GM12878 (cell line): ENCODE data around the gene SNRPB2. TPM values are rescaled to one million over a fixed set of nuclear protein-coding genes. Genes with fewer than 3 reads are reported as not detected.

Source experiments
- ATAC-seq: fragments of 200-7000 bp; cut with Tn5 transposase; 3 replicates; pipeline ENCODE4 v1.9.1; 2020; ENCODE audit warnings: mild to moderate bottlenecking, moderate library complexity
- BruUV-seq: library from RNA; stranded (reverse); fragments of 400-500 nt; replicated peaks from 2 replicates; lab custom pipeline; 2021; lab: Mats Ljungman, UMichigan
- CTCF ChIA-PET: fragments of 300-600 bp; sonication (Branson Sonifier 250); formaldehyde crosslinking; extraction: SDS; loops from one replicate; lab custom pipeline; 2021; ENCODE audit warnings: inconsistent platforms; lab: Yijun Ruan, JAX
- POLR2A ChIA-PET: fragments of 350-600 bp; formaldehyde crosslinking; extraction: SDS; loops from one replicate; lab custom pipeline; 2021; ENCODE audit warnings: inconsistent platforms; lab: Charles Lee
- RAD21 ChIA-PET: fragments of 300-600 bp; sonication (Branson Sonifier 250); formaldehyde crosslinking; loops from one replicate; lab custom pipeline; 2023; ENCODE audit warnings: antibody characterized with exemption; ENCODE audit not compliant: unreplicated experiment; lab: Charles Lee
- SMC1A ChIA-PET: fragments of 300-600 bp; sonication (Branson Sonifier 250); formaldehyde crosslinking; loops from one replicate; lab custom pipeline; 2023; ENCODE audit not compliant: unreplicated experiment, uncharacterized antibody; lab: Charles Lee
- DNase-seq: peaks from one replicate; pipeline ENCODE4 v3.0.0-alpha.2; 2011; ENCODE audit warnings: low read depth, low spot score
- FAIRE-seq: peaks from 3 replicates; lab custom pipeline; 2011; peaks lifted over from hg19 to GRCh38; lab: Jason Lieb, UNC
- H2AFZ ChIP-seq: 2 replicates; pipeline ENCODE4 v1.6.0; 2011; ENCODE audit warnings: low read depth, low read length, control low read depth; ENCODE audit not compliant: control insufficient read depth
- H3K27ac ChIP-seq: 2 replicates; pipeline ENCODE4 v1.5.1; 2011; ENCODE audit warnings: control low read depth; ENCODE audit not compliant: control insufficient read depth, insufficient read depth
- H3K27me3 ChIP-seq, 2 experiments: replicated peaks in 1 of 2; 2 replicates each; pipeline versions ENCODE4 v1.6.0 to v1.6.1; 2011; ENCODE audit warnings: low read length in 1 of 2; ENCODE audit not compliant: control insufficient read depth in 2 of 2, insufficient read depth in 2 of 2
- H3K36me3 ChIP-seq, 2 experiments: 2 replicates each; pipeline ENCODE4 v1.5.1; 2011; ENCODE audit warnings: low read length in 1 of 2; ENCODE audit not compliant: control insufficient read depth in 2 of 2, insufficient read depth in 2 of 2
- H3K4me1 ChIP-seq: 2 replicates; pipeline ENCODE4 v1.6.1; 2011; ENCODE audit warnings: mild to moderate bottlenecking, low read length, moderate library complexity, mixed read lengths; ENCODE audit not compliant: control insufficient read depth, insufficient read depth
- H3K4me2 ChIP-seq: 2 replicates; pipeline ENCODE4 v1.6.0; 2011; ENCODE audit warnings: control low read depth; ENCODE audit not compliant: control insufficient read depth, insufficient read depth
- H3K4me3 ChIP-seq: fragments of 200-600 bp; sonication (generic); 2 replicates; pipeline ENCODE4 v1.5.1; 2016
- H3K79me2 ChIP-seq: 2 replicates; pipeline ENCODE4 v1.6.0; 2011; ENCODE audit warnings: low read length; ENCODE audit not compliant: control insufficient read depth, insufficient read depth
- H3K9ac ChIP-seq: 2 replicates; pipeline ENCODE4 v1.8.0; 2011; ENCODE audit warnings: low read length, control low read depth, mixed read lengths; ENCODE audit not compliant: control insufficient read depth, insufficient read depth
- H3K9me3 ChIP-seq: replicated peaks from 3 replicates; pipeline ENCODE4 v1.5.1; 2011; ENCODE audit warnings: mild to moderate bottlenecking, low read length; ENCODE audit not compliant: control insufficient read depth, insufficient read depth
- H4K20me1 ChIP-seq: 2 replicates; pipeline ENCODE4 v1.6.0; 2011; ENCODE audit not compliant: control insufficient read depth, insufficient read depth
- FOS ChIP-seq: IDR thresholded peaks from 3 replicates; pipeline ENCODE4 v1.6.1; 2011; ENCODE audit warnings: borderline replicate concordance; ENCODE audit not compliant: insufficient read length; ENCODE audit errors: extremely low read depth
- PBX3 ChIP-seq: IDR thresholded peaks from 2 replicates; pipeline ENCODE4 v1.6.1; 2011; ENCODE audit warnings: mild to moderate bottlenecking, low read depth, low read length, moderate library complexity; ENCODE audit not compliant: insufficient replicate concordance
- SPI1 ChIP-seq: IDR thresholded peaks from 2 replicates; pipeline ENCODE4 v1.6.1; 2011; ENCODE audit warnings: low read depth, mild to moderate bottlenecking, low read length, moderate library complexity, borderline replicate concordance; ENCODE audit not compliant: insufficient read depth
- WGBS: methylation state at CpG from one replicate; pipeline ENCODE4 v1.1.6; 2016; ENCODE audit warnings: low lambda C conversion rate; ENCODE audit not compliant: insufficient replicate concordance, insufficient coverage; ENCODE audit errors: missing lambda C conversion rate; 5-methylcytosine and 5-hydroxymethylcytosine counted together
- in situ Hi-C: fragments of 300-500 bp; cut with MboI; formaldehyde crosslinking; loops from 9 replicates; pipeline ENCODE4 v1.14.3; 2018; ENCODE audit warnings: mixed read lengths
- intact Hi-C: fragments of 100-400 bp; cut with micrococcal nuclease; formaldehyde crosslinking; loops from one replicate; pipeline ENCODE4 v1.14.2; 2022; ENCODE audit not compliant: unreplicated experiment
- polyA plus RNA-seq, 11 experiments: library from polyadenylated mRNA; depleted of rRNA in 4 of 11; unstranded in 6 of 11; stranded (reverse) in 5 of 11; fragments of >200 nt; fragmentation: Nextera tagmentation in 4 of 11; fragmentation: Illumina TruSeq in 1 of 11; extraction: Ambion mirVana in 4 of 11; extraction: Trizol in 1 of 11; gene quantifications; 1 replicate in 1 of 11; 2 replicates in 10 of 11; pipeline versions ENCODE4 v1.2.1 to v1.2.3, GENCODE V29; 2011 to 2016; ENCODE audit warnings: inconsistent platforms in 2 of 11, missing spikeins in 2 of 11, low read depth in 1 of 11
- total RNA-seq, 4 experiments: library from RNA; depleted of rRNA in 3 of 4; stranded (reverse); fragments of >200 nt in 3 of 4; fragmentation: Illumina TruSeq in 1 of 4; extraction: Trizol in 1 of 4; gene quantifications; 2 replicates each; pipeline versions ENCODE4 v1.2.1 to v1.2.3, GENCODE V29; 2013 to 2021

The SNRPB2 gene
- total and polyA plus RNA-seq, 10 of the 15 experiments (the other 5 are each of a cell fraction or from before 2014, with no cell fraction given): 63.5 to 245 (median 136) TPM

GRCh38 chr20:16709017-16709416, 20.8 kb upstream of the SNRPB2 start (continued):
- TF ChIP-seq FOS: no peak

- ChIA-PET CTCF (interaction anchor here (1.4 kb wide), 1 partner anchor 111 kb away, joined by 3 read pairs; no protein-coding TSS in a partner anchor), POLR2A (no interaction called here)
- WGBS: 34% methylated on average over 3 of the region's 3 CpGs
- Histone ChIP-seq H3K4me1 (peaks cover 27% of the 10 kb centered on the region), H3K36me3 (no peaks in the 10 kb centered on the region), H3K27ac (no peak overlapping the region), H2AFZ (no peak overlapping the region)
- in situ Hi-C loops: no loop called here
- TF ChIP-seq SPI1 (peak; percentile 88), PBX3 (no peak)
- TF ChIP-seq, all 136 proteins: peak for 1
- RAD21 ChIA-PET: no interaction called here
- no peaks in the 10 kb centered on the region for H3K79me2 ChIP-seq
- no peak overlapping the region for H3K4me3 ChIP-seq
- peaks cover 4% of the 10 kb centered on the region; the same call in 2 of the 3 replicates for H3K9me3 ChIP-seq
- peaks cover 0 to 3% of the 10 kb centered on the region in 2 experiments; a peak in 1 of 4 replicates for H3K27me3 ChIP-seq
- ATAC-seq: no peak
- BruUV-seq: no TSS peak
- peak overlapping the region; percentile 22; the same call in 1 of the 2 replicates for H3K4me2 ChIP-seq
- H3K9ac ChIP-seq: no peak overlapping the region
- intact Hi-C loops: no loop called here
- no peak for FAIRE-seq
- SMC1A ChIA-PET: interaction anchor here (1.0 kb wide), 1 partner anchor 11 kb away, joined by 3 read pairs; no protein-coding TSS in a partner anchor
- no peaks in the 10 kb centered on the region for H4K20me1 ChIP-seq
- no peak for DNase-seq
Measured at GRCh38 chr20:16710781-16711180, 19.0 kb upstream of the SNRPB2 start.
